OCI-LY1 (cell line): ENCODE data around the gene TMEM164.

Experiments used
- H2AFZ ChIP-seq: fragments of 200-600 bp; sonication (generic), shearing (Covaris generic); 2 replicates; pipeline ENCODE4 v1.6.0; 2014; ENCODE audit warnings: antibody characterized with exemption, mild to moderate bottlenecking, low read length
- H3F3A ChIP-seq: fragments of 200-600 bp; sonication (generic), shearing (Covaris generic); 2 replicates; pipeline ENCODE4 v1.6.0; 2014; ENCODE audit warnings: mild to moderate bottlenecking, antibody characterized with exemption, low read length, moderate library complexity; ENCODE audit not compliant: insufficient read depth
- H3K27ac ChIP-seq: fragments of 200-600 bp; sonication (generic); 2 replicates; pipeline ENCODE4 v1.5.1; 2014; ENCODE audit warnings: low read length, mixed run types, mild to moderate bottlenecking, low read depth; ENCODE audit not compliant: poor library complexity, severe bottlenecking
- H3K27me3 ChIP-seq: fragments of 200-600 bp; sonication (generic); 2 replicates; pipeline ENCODE4 v1.6.0; 2014; ENCODE audit warnings: antibody characterized with exemption, mild to moderate bottlenecking, low read length, moderate library complexity; ENCODE audit not compliant: insufficient read depth
- H3K36me3 ChIP-seq: fragments of 200-600 bp; sonication (generic); 2 replicates; pipeline ENCODE4 v1.6.1; 2014; ENCODE audit warnings: mild to moderate bottlenecking, antibody characterized with exemption, low read length, moderate library complexity, mixed read lengths; ENCODE audit not compliant: insufficient read depth
- H3K4me1 ChIP-seq: fragments of 200-600 bp; sonication (generic); 2 replicates; pipeline ENCODE4 v1.5.1; 2014; ENCODE audit warnings: mild to moderate bottlenecking, low read length, moderate library complexity; ENCODE audit not compliant: insufficient read depth, severe bottlenecking
- H3K4me2 ChIP-seq: fragments of 200-600 bp; sonication (generic), shearing (Covaris generic); 2 replicates; pipeline ENCODE4 v1.6.1; 2014; ENCODE audit warnings: low read length
- H3K4me3 ChIP-seq: fragments of 200-600 bp; sonication (generic); 2 replicates; pipeline ENCODE4 v1.5.1; 2014; ENCODE audit warnings: low read length, low read depth, mild to moderate bottlenecking, mixed read lengths; ENCODE audit not compliant: poor library complexity, severe bottlenecking
- H3K79me2 ChIP-seq: fragments of 200-600 bp; shearing (Covaris generic); 2 replicates; pipeline ENCODE4 v1.6.1; 2016; ENCODE audit warnings: mixed run types, low read length, mixed read lengths; ENCODE audit not compliant: insufficient read depth
- H3K9ac ChIP-seq: fragments of 200-600 bp; sonication (generic), shearing (Covaris generic); 2 replicates; pipeline ENCODE4 v1.6.1; 2014; ENCODE audit warnings: mild to moderate bottlenecking, low read length, mixed read lengths
- H3K9me2 ChIP-seq: fragments of 200-600 bp; sonication (generic), shearing (Covaris generic); 2 replicates; pipeline ENCODE4 v1.6.1; 2014; ENCODE audit warnings: low read depth, mild to moderate bottlenecking, low read length, mixed read lengths
- H3K9me3 ChIP-seq: fragments of 200-600 bp; shearing (Covaris generic); 2 replicates; pipeline ENCODE4 v1.6.1; 2014; ENCODE audit warnings: low read length, mixed read lengths
- H4K20me1 ChIP-seq: fragments of 200-600 bp; sonication (generic), shearing (Covaris generic); 2 replicates; pipeline ENCODE4 v1.6.0; 2016; ENCODE audit warnings: mild to moderate bottlenecking, low read length; ENCODE audit not compliant: insufficient read depth
- CTCF ChIP-seq: fragments of 200-600 bp; sonication (generic), shearing (Covaris generic); IDR thresholded peaks from 2 replicates; pipeline ENCODE4 v1.5.1; 2017; ENCODE audit warnings: mild to moderate bottlenecking, antibody characterized with exemption, low read length, moderate library complexity, mixed read lengths
- EZH2 ChIP-seq: fragments of 200-600 bp; sonication (generic), shearing (Covaris generic); IDR thresholded peaks from 2 replicates; pipeline ENCODE4 v1.8.0; 2017; ENCODE audit warnings: borderline replicate concordance, mixed run types, mild to moderate bottlenecking, antibody characterized with exemption, low read length, moderate library complexity, mixed read lengths

TMEM164 gene

DNA sequence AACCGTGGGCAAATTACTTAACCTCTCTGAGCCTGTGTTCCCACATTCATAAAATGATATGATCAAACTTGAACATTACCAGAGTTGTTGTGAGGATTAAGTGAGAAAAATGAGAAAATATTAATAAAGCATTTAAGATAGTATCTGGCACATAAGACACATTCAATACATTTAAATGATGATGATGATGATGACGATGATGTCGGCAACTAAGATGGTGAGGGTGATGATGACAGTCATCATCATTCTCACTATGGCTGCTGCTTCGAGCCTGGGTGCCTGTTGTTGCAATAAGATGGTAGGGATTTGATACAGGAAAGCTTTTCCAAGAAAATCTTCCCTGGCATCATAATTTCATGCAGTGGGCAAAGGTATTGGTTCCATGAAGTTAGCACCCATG is 11.1 kb downstream of the TMEM164 start:
- no peak for TF ChIP-seq CTCF
- no peak overlapping the region for H3K27ac ChIP-seq

DNA sequence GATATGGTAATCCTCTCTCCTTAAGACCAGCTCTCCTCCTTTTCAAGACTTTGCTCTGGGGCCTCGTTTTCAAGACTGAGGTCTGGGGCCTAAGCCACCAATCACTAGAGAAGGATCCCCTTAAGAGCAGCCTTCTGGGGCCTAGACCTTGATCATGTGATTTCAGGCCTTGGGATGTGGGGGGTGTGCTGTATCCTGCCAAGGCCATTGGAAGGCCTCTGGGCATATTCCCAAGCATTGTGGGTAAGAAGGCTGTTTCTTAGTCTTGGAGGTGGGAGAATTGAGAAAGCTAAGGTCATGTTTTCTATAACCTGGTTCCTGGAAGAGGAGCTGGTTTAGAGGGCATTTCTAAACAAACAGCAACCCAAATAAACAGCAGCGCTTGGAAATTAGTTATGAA is 12.1 kb downstream of the TMEM164 start:
- no peak overlapping the region for H3K4me2 ChIP-seq
- no peaks in the 10 kb centered on the region for H3K9me2 ChIP-seq
- TF ChIP-seq CTCF (no peak), EZH2 (no peak)
- H3K36me3 ChIP-seq, result no peaks in the 10 kb centered on the region
- no peaks in the 10 kb centered on the region for H3F3A ChIP-seq
- no peaks in the 10 kb centered on the region for H3K4me1 ChIP-seq
- H3K9me3 ChIP-seq, result no peaks in the 10 kb centered on the region
- H3K27ac ChIP-seq, result no peak overlapping the region
- H3K9ac ChIP-seq, result no peak overlapping the region
- H3K4me3 ChIP-seq, result no peak overlapping the region
- no peaks in the 10 kb centered on the region for H3K27me3 ChIP-seq
- no peaks in the 10 kb centered on the region for H4K20me1 ChIP-seq
- no peaks in the 10 kb centered on the region for H3K79me2 ChIP-seq
- H2AFZ ChIP-seq, result no peak overlapping the region

More for the DNA sequence above, 11.1 kb downstream of the TMEM164 start:
- Histone ChIP-seq H3F3A (no peaks in the 10 kb centered on the region), H3K4me1 (no peaks in the 10 kb centered on the region), H4K20me1 (no peaks in the 10 kb centered on the region), H3K9me3 (no peaks in the 10 kb centered on the region), H3K9ac (no peak overlapping the region), H3K9me2 (no peaks in the 10 kb centered on the region), H3K36me3 (no peaks in the 10 kb centered on the region), H3K79me2 (no peaks in the 10 kb centered on the region), H3K4me2 (no peak overlapping the region), H3K4me3 (no peak overlapping the region), H2AFZ (no peak overlapping the region), H3K27me3 (no peaks in the 10 kb centered on the region)

DNA sequence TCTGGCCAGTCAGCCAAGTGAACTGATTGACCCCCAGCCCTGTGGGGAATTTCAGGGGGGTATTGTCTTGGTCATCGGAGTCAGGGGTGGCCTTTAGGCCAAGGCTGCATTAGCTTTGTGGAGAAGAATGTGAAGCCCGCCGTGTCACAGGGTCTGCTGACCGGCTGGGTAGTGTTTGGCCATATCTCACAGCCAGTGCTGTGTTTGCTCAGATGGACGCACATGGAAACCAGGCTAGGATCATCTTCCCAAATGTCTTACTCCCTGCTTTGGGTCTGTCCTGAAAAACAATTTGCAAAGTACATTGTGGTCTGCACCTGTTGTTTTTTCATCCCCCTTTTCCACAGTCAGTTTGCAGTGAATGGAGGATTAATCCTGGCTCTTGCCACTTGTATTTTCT is 13.0 kb downstream of the TMEM164 start:
- no peaks in the 10 kb centered on the region for H3K9me2 ChIP-seq
- no peaks in the 10 kb centered on the region for H3K36me3 ChIP-seq
- H3K27me3 ChIP-seq, result no peaks in the 10 kb centered on the region
- H3K9ac ChIP-seq, result no peak overlapping the region
- H3K9me3 ChIP-seq, result no peaks in the 10 kb centered on the region
- H3K4me2 ChIP-seq, result no peak overlapping the region
- no peaks in the 10 kb centered on the region for H3K79me2 ChIP-seq
- no peaks in the 10 kb centered on the region for H4K20me1 ChIP-seq
- no peak overlapping the region for H2AFZ ChIP-seq
- no peak overlapping the region for H3K27ac ChIP-seq
- no peak overlapping the region for H3K4me3 ChIP-seq
- no peaks in the 10 kb centered on the region for H3F3A ChIP-seq
- no peaks in the 10 kb centered on the region for H3K4me1 ChIP-seq
- TF ChIP-seq CTCF (no peak), EZH2 (no peak)
